Smooth muscle cell of bladder (primary cell): ENCODE data around the gene TMCO4. TPM values are rescaled to one million over a fixed set of nuclear protein-coding genes. Genes with fewer than 3 reads are reported as not detected.

Experiments
- total RNA-seq: library from RNA; depleted of rRNA; stranded (reverse); fragments of >200 nt; gene quantifications from 2 replicates; pipeline ENCODE4 v1.2.3, GENCODE V29; 2014

Gene TMCO4
- total RNA-seq = 11.7 and 13.2 TPM in 2 replicates

DNA sequence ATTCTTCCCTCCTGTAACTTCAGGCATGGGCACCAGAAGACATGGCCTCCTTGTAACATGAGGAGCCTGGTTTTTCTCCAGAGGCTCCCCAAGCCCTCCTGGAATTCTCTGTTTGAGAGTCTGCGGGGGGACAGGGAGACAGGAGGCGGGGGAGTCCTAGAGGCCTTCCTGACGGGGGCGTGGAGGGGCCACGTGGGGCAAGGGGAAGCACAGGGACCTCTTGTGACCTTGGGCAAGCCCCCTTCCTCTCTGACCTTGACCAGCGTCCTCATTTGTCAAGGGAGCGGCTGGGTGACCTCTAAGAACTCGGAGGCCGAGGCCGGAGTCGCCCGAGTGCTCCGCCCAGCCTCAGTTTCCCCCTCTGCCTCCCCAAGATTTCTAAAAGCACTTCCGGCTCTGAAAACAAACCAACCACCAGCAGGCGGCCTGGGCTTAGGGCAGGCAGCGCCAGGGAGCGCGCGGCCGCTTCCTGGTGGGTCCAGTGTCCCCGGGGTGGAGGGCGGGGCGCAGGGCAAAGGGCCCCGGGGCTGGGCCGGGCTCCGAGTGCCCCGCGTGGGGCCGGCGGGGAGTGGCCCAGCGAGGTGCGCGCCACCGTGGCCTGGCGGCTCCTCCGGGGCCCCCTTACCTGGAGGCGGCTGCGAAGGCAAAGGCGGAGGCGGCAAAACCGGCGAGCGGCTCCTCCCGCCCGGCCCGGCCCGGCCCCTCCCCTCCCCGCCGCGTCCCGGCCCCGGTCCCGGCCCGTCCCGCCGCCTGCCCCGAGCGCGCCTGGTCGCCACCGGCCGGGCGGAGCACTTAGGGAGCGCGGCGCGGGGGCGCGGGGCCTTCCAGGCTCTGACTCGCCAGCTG is at the start of gene TMCO4:
Gene TMCO4, minus strand, starts transcription at position 687 of the 846 bp plus-strand sequence. CDS start 19,158 bp downstream, outside the sequence.

DNA sequence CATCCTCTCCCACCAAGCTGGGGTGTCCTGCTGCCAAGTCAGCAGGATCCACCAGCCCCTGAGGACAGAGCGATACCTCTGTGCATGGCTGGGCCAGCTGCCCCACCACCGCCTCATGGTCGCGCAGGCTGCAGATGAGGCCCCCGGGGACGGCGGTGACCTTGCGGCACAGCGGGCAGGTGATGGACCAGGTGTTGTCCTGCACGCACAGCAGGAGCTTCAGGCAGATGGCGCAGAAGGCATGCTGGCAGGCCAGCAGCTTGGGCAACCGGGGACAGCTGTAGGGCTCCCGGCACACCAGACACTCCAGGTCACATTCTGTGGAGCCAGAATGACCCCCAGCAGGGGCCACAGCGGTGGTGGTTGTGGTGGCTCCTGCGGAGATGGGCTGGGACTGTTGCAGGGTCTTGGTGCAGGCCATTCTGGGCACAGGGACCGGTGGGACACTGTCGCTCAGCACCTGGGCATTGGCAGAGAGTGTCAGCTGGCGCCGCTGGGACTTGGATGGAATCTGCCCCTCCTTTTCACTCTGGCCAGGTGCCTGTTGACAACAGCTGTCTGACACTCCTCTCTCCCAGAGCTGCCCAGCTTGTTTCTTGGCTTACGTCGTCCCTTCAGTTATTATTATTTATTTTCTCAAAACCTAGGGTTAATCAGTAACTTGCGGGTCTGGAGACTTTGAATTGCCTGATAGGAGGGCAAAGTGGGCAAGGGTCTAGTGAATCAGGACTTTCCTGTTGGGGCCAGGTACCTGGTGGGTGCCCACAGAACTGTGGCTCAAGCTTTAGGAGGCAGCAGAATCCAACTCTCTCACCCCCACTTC is 15.2 kb upstream of the TMCO4 start, which contains the start of gene RNF186:
Gene RNF186, minus strand, starts transcription at position 603 of the 823 bp plus-strand sequence. Its CDS starts 182 bp downstream, at position 421.

DNA sequence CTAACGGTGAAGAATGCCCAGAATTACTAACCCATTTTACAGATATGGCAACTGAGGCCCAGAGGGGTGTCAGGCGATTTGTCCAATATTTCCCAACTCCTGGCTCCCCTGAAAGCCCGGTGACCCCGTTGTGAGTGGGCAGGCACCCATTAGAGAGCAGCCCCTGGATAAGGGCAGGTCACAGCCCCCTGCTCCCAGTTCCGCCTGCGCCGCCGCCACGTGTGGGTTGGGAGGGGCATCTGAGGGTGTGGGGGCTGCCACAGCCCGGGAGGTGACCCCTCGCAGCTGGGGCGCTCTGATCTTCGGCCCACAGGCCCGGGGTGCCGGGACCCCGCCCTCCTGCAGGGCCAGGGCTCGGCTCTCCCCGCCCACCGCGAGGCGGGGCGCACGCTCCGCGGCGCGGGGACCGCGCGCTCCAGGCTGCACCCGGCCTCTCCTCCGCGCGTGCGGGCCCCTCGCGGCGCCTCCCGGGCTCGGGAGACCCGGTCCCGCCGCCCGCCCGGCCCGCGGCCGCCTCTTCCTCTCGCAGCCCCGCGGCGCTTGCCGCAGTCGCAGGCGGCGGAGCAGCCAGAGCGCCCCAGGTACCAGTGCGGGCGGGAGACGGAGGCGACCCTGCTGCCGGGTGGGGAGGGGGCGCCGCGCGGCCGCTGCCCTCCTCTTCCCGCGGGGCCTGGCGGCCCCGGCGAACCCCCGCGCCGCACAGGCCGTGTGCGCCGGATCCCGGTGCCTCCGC is 135.1 kb downstream of the TMCO4 start, which contains the start of gene HTR6:
Gene HTR6, plus strand, starts transcription at position 423 of the 733 bp plus-strand sequence. CDS start 879 bp downstream, outside the sequence.

GRCh38 chr1:19643602-19644394 is 155.9 kb downstream of the TMCO4 start, which contains the start of gene NBL1:
Gene NBL1 (plus strand): TSS chr1:19644311. CDS start chr1:19655031, 10,720 bp downstream.

Other genes starting within 250 kb of the TMCO4 start
- 176 and 224 TPM in 2 replicates for gene NBL1, start 155.6 kb downstream of the TMCO4 start, total RNA-seq
- not detected in 2 replicates for gene HTR6, start 135.0 kb downstream of the TMCO4 start, total RNA-seq
- gene RNF186, start 15.4 kb upstream of the TMCO4 start, total RNA-seq = not detected in 2 replicates
- gene OTUD3, start 82.5 kb upstream of the TMCO4 start, total RNA-seq = 4.1 and 7.0 TPM in 2 replicates
- gene PLA2G2E, start 123.7 kb upstream of the TMCO4 start, total RNA-seq = not detected in 2 replicates
- 0.28 and 0.46 TPM in 2 replicates for gene PLA2G2A, start 179.7 kb upstream of the TMCO4 start, total RNA-seq